ENCODE data around the gene TRIM26. TPM values are rescaled to one million over a fixed set of nuclear protein-coding genes. Genes with fewer than 3 reads are reported as not detected.
"Not testable (repeated sequence)": the region's sequence is repeated elsewhere in the genome, so short reads cannot be mapped to it uniquely, and the experiment has no call there.

The TRIM26 gene
- total RNA-seq, 4 donors from 2014 or later, result 32.5 to 45.7 (median 38.8) TPM

DNA sequence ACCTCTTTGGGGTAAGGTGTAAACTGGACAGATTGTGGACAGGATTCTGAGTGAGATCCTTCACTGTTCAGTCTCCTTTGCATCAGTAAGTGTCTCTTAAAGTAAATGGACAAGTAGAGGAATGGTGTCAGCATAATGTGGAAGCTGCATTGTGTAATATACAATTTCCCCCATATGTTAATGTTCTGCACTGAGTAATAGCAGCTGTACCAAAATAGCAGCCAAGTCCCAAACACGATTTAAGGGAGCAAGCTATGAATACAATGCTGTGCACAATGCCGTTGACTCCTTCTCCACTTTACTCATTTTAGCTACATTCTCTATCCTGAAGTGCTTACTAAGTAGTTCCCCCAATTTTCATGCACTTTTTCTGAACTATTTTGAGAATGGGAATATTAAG lies 21.1 kb upstream of the TRIM26 start:
- TF ChIP-seq, protein P1, sequence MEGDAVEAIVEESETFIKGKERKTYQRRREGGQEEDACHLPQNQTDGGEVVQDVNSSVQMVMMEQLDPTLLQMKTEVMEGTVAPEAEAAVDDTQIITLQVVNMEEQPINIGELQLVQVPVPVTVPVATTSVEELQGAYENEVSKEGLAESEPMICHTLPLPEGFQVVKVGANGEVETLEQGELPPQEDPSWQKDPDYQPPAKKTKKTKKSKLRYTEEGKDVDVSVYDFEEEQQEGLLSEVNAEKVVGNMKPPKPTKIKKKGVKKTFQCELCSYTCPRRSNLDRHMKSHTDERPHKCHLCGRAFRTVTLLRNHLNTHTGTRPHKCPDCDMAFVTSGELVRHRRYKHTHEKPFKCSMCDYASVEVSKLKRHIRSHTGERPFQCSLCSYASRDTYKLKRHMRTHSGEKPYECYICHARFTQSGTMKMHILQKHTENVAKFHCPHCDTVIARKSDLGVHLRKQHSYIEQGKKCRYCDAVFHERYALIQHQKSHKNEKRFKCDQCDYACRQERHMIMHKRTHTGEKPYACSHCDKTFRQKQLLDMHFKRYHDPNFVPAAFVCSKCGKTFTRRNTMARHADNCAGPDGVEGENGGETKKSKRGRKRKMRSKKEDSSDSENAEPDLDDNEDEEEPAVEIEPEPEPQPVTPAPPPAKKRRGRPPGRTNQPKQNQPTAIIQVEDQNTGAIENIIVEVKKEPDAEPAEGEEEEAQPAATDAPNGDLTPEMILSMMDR (IDR thresholded peaks at IDR 0.05), result no peak
- ATAC-seq (ENCODE audit: low FRiP score), result no peak
- no peak for DNase-seq (ENCODE audit: low spot score)

DNA sequence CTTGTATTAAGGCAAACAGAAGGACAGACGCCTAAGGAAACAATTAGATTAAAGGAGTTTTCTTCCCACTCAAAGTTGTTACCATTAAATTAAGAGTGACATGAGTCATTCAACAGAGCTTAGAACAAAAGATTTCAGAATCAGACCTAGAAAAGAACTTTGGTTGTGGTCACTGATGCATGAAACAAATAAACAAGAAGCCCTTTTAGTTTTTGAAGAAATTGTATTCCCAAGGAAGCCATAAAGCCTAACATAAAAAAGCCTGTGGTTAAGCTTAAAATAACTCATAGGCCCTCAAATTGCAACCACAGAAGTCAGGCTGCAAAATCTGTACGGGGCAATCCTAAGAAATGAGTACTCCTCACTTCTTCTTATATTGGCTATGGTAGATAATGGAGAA lies 17.9 kb upstream of the TRIM26 start:
- DNase-seq (ENCODE audit: low spot score) (no peak), ATAC-seq (ENCODE audit: low FRiP score) (no peak)
- TF ChIP-seq, protein P1 (IDR thresholded peaks at IDR 0.05), result no peak

DNA sequence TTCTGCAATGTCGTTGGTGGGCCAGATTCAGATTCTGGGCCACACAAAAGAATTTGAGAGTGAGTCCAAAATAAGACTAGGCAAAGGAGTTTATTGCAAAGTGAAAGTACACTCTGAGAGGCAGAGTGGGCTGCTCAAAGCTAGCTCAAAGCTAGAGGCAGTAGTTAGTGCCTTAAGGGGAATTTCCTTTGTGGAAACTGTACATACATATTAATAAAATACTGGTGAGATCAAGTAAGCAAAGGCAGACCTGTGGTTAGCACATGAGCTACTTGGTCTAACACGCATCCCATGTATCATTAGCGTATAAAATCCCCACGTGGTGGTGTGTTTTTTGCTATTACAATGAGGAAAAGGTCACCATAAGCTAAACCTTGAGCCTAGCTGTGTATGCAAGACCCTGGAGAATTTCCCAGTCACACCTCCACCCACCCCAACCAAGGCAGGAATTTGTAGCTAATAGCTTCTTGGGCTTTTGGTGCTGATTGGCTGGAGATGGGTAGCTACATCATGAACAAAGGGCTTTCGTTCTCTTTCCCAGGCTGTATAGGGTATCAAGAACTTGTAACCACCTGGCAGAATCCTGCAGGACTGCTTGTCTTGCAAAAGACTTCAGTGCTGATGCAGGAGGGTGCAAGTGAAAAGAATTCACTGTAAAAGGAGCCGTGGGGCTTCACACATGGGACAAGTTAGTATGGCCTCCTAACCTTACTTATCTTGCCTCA lies 14.7 kb upstream of the TRIM26 start:
- TF ChIP-seq, protein P1 (IDR thresholded peaks at IDR 0.05), result no peak
- ATAC-seq (ENCODE audit: low FRiP score) (no peak), DNase-seq (ENCODE audit: low spot score) (no peak)

DNA sequence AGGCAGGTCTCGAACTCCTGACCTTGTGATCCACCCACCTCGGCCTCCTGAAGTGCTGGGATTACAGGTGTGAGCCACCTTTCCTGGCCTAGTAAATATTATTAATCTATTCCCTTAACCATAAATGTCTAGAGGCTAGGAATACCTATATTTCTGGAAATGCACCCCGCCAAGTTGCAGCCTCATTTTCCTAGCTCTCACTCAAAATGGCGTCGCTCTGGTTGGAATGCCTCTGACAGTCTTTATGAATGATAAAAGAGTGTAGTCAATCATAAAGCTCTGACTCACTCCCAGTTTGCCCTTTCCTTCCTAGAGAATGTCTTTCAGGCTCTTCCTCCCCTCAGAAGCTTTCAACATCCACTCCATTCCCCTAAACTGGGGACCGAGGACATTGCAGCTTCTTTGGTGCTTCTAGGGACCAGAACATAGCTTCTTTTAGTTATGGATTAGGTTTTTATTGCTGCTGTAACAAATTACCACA lies 14.1 kb upstream of the TRIM26 start:
- ATAC-seq (ENCODE audit: low FRiP score) (no peak), DNase-seq (ENCODE audit: low spot score) (no peak)
- TF ChIP-seq, protein P1 (IDR thresholded peaks at IDR 0.05), result no peak

DNA sequence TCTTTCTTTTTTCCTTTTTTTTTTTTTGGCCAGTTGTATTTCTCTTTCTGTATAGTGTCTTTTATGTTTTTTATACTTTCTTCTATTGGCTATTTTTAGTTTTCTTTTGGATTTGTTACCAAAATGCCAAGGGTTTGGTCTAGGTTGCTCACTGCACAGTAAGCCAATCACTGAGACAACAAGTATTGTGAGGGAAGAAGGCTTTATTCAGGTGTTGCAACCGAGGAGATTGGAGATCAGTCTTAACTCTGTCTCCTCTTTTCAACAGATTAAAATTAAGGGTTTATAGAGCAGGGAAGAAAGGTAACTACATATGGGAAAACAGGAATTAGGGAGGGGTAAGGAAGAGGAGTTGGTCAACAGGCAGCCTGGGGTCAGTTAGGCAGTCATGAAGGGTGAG lies 10.1 kb upstream of the TRIM26 start:
- ATAC-seq (ENCODE audit: low FRiP score), result no peak
- TF ChIP-seq, protein P1 (IDR thresholded peaks at IDR 0.05), result no peak
- no peak for DNase-seq (ENCODE audit: low spot score)

DNA sequence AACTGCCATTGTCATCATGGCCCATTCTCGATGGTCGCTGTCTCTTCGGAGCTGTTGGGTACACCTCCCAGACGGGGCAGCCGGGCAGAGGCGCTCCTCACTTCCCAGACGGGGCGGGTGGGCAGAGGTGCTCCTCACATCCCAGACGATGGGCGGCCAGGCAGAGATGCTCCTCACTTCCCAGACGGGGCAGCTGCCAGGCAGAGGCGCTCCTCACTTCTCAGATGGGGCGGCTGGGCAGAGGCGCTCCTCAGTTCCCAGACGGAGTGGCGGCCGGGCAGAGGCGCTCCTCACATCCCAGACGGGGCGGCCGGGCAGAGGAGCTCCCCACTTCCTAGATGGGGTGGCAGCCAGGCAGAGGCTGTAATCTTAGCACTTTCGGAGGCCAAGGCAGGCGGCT lies 8.8 kb upstream of the TRIM26 start:
- DNase-seq (ENCODE audit: low spot score); ATAC-seq (ENCODE audit: low FRiP score): not testable (repeated sequence)

DNA sequence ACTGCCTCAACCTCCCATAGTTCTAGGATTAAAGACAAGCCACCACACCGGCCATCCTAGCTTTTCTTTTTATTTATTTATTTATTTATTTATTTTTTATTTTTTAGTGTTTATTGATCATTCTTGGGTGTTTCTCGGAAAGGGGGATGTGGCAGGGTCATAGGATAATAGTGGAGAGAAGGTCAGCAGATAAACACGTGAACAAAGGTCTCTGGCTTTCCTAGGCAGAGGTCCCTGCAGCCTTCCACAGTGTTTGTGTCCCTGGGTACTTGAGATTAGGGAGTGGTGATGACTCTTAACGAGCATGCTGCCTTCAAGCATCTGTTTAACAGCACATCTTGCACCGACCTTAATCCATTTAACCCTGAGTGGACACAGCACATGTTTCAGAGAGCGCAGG lies 8.2 kb upstream of the TRIM26 start:
- not testable (repeated sequence) for DNase-seq (ENCODE audit: low spot score); ATAC-seq (ENCODE audit: low FRiP score)

DNA sequence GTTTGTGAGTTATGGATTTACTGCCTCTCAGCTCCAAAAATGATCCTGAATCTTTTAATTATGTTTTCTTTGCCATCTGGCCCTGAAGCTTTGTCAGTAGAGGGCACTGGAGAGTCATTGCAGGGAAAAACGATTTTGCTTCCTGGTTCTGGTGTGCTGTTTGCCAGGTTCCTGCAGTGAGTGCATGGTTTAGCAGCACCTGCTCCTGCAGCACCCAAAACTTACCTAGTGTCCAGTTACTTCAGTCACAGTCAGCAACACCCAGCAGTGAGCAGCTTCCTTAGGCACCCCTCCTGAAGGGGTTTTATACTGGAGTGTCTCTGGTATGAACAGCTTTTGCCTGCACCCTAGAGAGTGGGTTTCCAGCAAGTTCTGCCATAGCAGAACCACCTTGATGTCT lies 6.0 kb upstream of the TRIM26 start:
- DNase-seq (ENCODE audit: low spot score) (no peak), ATAC-seq (ENCODE audit: low FRiP score) (peak; percentile 69)
- TF ChIP-seq, protein P1 (IDR thresholded peaks at IDR 0.05), result no peak
